HepG2 (cell line): ENCODE results near the gene ARMH2. TPM values are rescaled to one million over a fixed set of nuclear protein-coding genes. Genes with fewer than 3 reads are reported as not detected.

ENCODE experiments used
- ATM ChIP-seq: fragments of 450-650 bp; IDR thresholded peaks from 2 replicates; pipeline ENCODE4 v1.7.1; 2017; ENCODE audit warnings: mild to moderate bottlenecking, borderline replicate concordance
- CENPT ChIP-seq: sonication (generic); formaldehyde crosslinking; IDR thresholded peaks from 2 replicates; pipeline ENCODE4 v1.8.0; 2022; ENCODE audit warnings: low read depth, mild to moderate bottlenecking, moderate library complexity, missing genetic modification reagents
- CHCHD3 ChIP-seq: sonication (generic); formaldehyde crosslinking; IDR thresholded peaks from 2 replicates; pipeline ENCODE4 v1.8.0; 2022; ENCODE audit warnings: mild to moderate bottlenecking, missing genetic modification reagents, moderate library complexity
- DPF2 ChIP-seq: sonication (generic); formaldehyde crosslinking; IDR thresholded peaks from 2 replicates; pipeline ENCODE4 v1.4.0; 2020; ENCODE audit warnings: mild to moderate bottlenecking, low read depth, missing genetic modification reagents, borderline replicate concordance
- HES4 ChIP-seq: sonication (generic); formaldehyde crosslinking; IDR thresholded peaks from 2 replicates; pipeline ENCODE4 v1.9.0; 2021; ENCODE audit warnings: mild to moderate bottlenecking, missing genetic modification reagents, borderline replicate concordance
- REL ChIP-seq: sonication (generic); formaldehyde crosslinking; conservative IDR thresholded peaks from 2 replicates; pipeline ENCODE4 v1.8.0; 2022; ENCODE audit warnings: mild to moderate bottlenecking, missing genetic modification reagents, moderate library complexity
- RORA ChIP-seq: sonication (generic); formaldehyde crosslinking; IDR thresholded peaks from 2 replicates; pipeline ENCODE4 v1.5.0; 2020; ENCODE audit warnings: mild to moderate bottlenecking, missing genetic modification reagents, moderate library complexity
- SIX1 ChIP-seq: sonication (generic); formaldehyde crosslinking; IDR thresholded peaks from 2 replicates; pipeline ENCODE4 v1.4.0; 2020; ENCODE audit warnings: missing genetic modification reagents, borderline replicate concordance
- SRF ChIP-seq: IDR thresholded peaks from 2 replicates; pipeline ENCODE4 v1.6.1; 2011; ENCODE audit warnings: mild to moderate bottlenecking, low read depth, low read length, moderate library complexity
- XRCC5 ChIP-seq: fragments of 200-400 bp; formaldehyde crosslinking; optimal IDR thresholded peaks from 2 replicates; pipeline ENCODE3; 2017; ENCODE audit warnings: mild to moderate bottlenecking, low read length
- ZBTB42 ChIP-seq: sonication (generic); formaldehyde crosslinking; IDR thresholded peaks from 2 replicates; pipeline ENCODE4 v1.5.0; 2020; ENCODE audit warnings: mild to moderate bottlenecking, missing genetic modification reagents
- ZNF296 ChIP-seq: sonication (generic); formaldehyde crosslinking; conservative IDR thresholded peaks from 2 replicates; pipeline ENCODE4 v1.5.0; 2020; ENCODE audit warnings: mild to moderate bottlenecking, missing genetic modification reagents
- ZNF572 ChIP-seq: sonication (generic); formaldehyde crosslinking; IDR thresholded peaks from 2 replicates; pipeline ENCODE4 v1.5.1; 2020; ENCODE audit warnings: mild to moderate bottlenecking, missing genetic modification reagents
- ZNF577 ChIP-seq: sonication (generic); formaldehyde crosslinking; IDR thresholded peaks from 2 replicates; pipeline ENCODE4 v1.4.0; 2020; ENCODE audit warnings: mild to moderate bottlenecking, low read depth, missing genetic modification reagents, borderline replicate concordance
- ZNF674 ChIP-seq: sonication (generic); formaldehyde crosslinking; IDR thresholded peaks from 2 replicates; pipeline ENCODE4 v1.5.0; 2020; ENCODE audit warnings: low read depth, mild to moderate bottlenecking, missing genetic modification reagents
- ZNF7 ChIP-seq: IDR thresholded peaks from 2 replicates; pipeline ENCODE4 v1.6.1; 2016; ENCODE audit warnings: missing biosample characterization, missing genetic modification reagents
- ZNF776 ChIP-seq: sonication (generic); formaldehyde crosslinking; IDR thresholded peaks from 2 replicates; pipeline ENCODE4 v1.4.0; 2020; ENCODE audit warnings: mild to moderate bottlenecking, missing genetic modification reagents
- polyA plus RNA-seq, 8 experiments: library from polyadenylated mRNA; depleted of rRNA in 3 of 8; stranded (reverse) in 7 of 8; unstranded in 1 of 8; fragments of >200 nt; fragmentation: Illumina TruSeq in 4 of 8; extraction: Trizol in 4 of 8; gene quantifications; 2 replicates each; pipeline versions ENCODE4 v1.2.1 to v1.2.3, GENCODE V29; 2011 to 2016; ENCODE audit warnings: low read depth in 4 of 8, missing spikeins in 1 of 8, mixed read lengths in 1 of 8; ENCODE audit not compliant: insufficient read depth in 1 of 8
- total RNA-seq, 5 experiments: library from RNA; depleted of rRNA; stranded (reverse); fragments of >200 nt; fragmentation: Illumina TruSeq; extraction: Trizol; gene quantifications; 2 replicates each; pipeline ENCODE4 v1.2.3, GENCODE V29; 2016; ENCODE audit warnings: low read depth in 1 of 5
- TF ChIP-seq, protein P1 (sequence below): sonication (generic); formaldehyde crosslinking; IDR thresholded peaks from 2 replicates; pipeline ENCODE4 v1.8.1; 2023; ENCODE audit warnings: missing genetic modification reagents, inconsistent platforms, borderline replicate concordance
- TF ChIP-seq, protein P2 (sequence below): sonication (generic); formaldehyde crosslinking; IDR thresholded peaks from 2 replicates; pipeline ENCODE4 v1.5.1; 2020; ENCODE audit warnings: mild to moderate bottlenecking, moderate library complexity, missing genetic modification reagents
- TF ChIP-seq, protein P3 (sequence below): sonication (generic); formaldehyde crosslinking; IDR thresholded peaks from 2 replicates; pipeline ENCODE4 v1.5.0; 2020; ENCODE audit warnings: missing genetic modification reagents
- TF ChIP-seq, protein P4 (sequence below): sonication (generic); formaldehyde crosslinking; IDR thresholded peaks from 2 replicates; pipeline ENCODE4 v1.4.0; 2020; ENCODE audit warnings: mild to moderate bottlenecking, missing genetic modification reagents
- TF ChIP-seq, protein P5 (sequence below): sonication (generic); formaldehyde crosslinking; IDR thresholded peaks from 2 replicates; pipeline ENCODE4 v1.4.0; 2020; ENCODE audit warnings: mild to moderate bottlenecking, missing genetic modification reagents

ARMH2 gene
- total and polyA plus RNA-seq, 2 of the 13 experiments (the other 11 are each of a cell fraction or from before 2014, with no cell fraction given), result not detected

DNA sequence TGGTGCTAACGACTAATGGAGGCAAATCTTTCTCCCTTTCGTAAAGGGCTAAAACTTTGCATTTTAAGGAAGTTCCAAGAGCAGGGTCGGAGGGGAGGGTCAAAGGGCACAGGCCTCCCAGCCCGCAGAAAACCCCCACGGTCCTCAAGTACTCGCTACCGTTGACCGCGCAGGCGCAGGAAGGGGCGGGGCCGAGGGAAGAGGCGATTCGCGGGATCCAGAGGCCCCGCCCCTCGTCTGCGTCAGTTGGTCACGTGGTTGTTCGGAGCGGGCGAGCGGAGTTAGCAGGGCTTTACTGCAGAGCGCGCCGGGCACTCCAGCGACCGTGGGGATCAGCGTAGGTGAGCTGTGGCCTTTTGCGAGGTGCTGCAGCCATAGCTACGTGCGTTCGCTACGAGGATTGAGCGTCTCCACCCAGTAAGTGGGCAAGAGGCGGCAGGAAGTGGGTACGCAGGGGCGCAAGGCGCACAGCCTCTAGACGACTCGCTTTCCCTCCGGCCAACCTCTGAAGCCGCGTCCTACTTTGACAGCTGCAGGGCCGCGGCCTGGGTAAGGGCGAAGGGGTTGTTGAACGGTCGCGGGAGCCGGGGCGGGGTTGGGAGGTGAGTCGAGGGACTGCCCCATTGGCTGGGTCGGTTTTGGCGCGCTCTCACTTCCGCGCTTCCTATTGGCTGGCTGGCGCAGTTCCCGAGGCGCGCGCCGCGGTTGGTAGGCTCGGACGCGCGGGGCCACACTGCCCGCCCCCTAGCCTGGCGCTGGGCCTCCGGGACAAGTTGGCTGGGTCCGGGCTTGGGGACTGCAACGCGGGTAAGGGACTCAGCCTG, 23.8 kb downstream of the ARMH2 start, which contains the start of gene GMNN (continued):
- TF ChIP-seq, protein P1, sequence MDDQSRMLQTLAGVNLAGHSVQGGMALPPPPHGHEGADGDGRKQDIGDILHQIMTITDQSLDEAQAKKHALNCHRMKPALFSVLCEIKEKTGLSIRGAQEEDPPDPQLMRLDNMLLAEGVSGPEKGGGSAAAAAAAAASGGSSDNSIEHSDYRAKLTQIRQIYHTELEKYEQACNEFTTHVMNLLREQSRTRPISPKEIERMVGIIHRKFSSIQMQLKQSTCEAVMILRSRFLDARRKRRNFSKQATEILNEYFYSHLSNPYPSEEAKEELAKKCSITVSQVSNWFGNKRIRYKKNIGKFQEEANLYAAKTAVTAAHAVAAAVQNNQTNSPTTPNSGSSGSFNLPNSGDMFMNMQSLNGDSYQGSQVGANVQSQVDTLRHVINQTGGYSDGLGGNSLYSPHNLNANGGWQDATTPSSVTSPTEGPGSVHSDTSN (CRISPR knock-in tag), result no peak; the same call in 1 of the 2 replicates
- TF ChIP-seq ZNF577 (no peak), SIX1 (CRISPR knock-in tag) (no peak), ZNF7 (no peak), ATM (no peak), XRCC5 (no peak), CENPT (peak; percentile 89; the same call in 1 of the 2 replicates), ZNF296 (CRISPR knock-in tag) (no peak), RORA (no peak), HES4 (0 out of 2 replicates have a peak, but pooled peaks have one; percentile 10), REL (CRISPR knock-in tag) (peak; percentile 94), SRF (no peak; the same call in 1 of the 2 replicates), ZBTB42 (CRISPR knock-in tag) (peak; percentile 97), ZNF674 (peak; percentile 98), ZNF776 (CRISPR knock-in tag) (peak; percentile 94), DPF2 (no peak), ZNF572 (CRISPR knock-in tag) (peak; percentile 92; the same call in 1 of the 2 replicates), CHCHD3 (CRISPR knock-in tag) (no peak)
- TF ChIP-seq, protein P2, sequence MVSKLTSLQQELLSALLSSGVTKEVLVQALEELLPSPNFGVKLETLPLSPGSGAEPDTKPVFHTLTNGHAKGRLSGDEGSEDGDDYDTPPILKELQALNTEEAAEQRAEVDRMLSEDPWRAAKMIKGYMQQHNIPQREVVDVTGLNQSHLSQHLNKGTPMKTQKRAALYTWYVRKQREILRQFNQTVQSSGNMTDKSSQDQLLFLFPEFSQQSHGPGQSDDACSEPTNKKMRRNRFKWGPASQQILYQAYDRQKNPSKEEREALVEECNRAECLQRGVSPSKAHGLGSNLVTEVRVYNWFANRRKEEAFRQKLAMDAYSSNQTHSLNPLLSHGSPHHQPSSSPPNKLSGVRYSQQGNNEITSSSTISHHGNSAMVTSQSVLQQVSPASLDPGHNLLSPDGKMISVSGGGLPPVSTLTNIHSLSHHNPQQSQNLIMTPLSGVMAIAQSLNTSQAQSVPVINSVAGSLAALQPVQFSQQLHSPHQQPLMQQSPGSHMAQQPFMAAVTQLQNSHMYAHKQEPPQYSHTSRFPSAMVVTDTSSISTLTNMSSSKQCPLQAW (CRISPR knock-in tag), result peak; percentile 83; the same call in 1 of the 2 replicates
- TF ChIP-seq, protein P3, sequence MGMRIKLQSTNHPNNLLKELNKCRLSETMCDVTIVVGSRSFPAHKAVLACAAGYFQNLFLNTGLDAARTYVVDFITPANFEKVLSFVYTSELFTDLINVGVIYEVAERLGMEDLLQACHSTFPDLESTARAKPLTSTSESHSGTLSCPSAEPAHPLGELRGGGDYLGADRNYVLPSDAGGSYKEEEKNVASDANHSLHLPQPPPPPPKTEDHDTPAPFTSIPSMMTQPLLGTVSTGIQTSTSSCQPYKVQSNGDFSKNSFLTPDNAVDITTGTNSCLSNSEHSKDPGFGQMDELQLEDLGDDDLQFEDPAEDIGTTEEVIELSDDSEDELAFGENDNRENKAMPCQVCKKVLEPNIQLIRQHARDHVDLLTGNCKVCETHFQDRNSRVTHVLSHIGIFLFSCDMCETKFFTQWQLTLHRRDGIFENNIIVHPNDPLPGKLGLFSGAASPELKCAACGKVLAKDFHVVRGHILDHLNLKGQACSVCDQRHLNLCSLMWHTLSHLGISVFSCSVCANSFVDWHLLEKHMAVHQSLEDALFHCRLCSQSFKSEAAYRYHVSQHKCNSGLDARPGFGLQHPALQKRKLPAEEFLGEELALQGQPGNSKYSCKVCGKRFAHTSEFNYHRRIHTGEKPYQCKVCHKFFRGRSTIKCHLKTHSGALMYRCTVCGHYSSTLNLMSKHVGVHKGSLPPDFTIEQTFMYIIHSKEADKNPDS (CRISPR knock-in tag), result peak; percentile 92; the same call in 1 of the 2 replicates
- TF ChIP-seq, protein P4, sequence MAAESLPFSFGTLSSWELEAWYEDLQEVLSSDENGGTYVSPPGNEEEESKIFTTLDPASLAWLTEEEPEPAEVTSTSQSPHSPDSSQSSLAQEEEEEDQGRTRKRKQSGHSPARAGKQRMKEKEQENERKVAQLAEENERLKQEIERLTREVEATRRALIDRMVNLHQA (CRISPR knock-in tag), result no peak
- TF ChIP-seq, protein P5, sequence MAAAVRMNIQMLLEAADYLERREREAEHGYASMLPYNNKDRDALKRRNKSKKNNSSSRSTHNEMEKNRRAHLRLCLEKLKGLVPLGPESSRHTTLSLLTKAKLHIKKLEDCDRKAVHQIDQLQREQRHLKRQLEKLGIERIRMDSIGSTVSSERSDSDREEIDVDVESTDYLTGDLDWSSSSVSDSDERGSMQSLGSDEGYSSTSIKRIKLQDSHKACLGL, result peak; percentile 96
